KMS-11 (cell line): ENCODE results near the gene AIRE.

Experiments
- H2AFZ ChIP-seq: fragments of 200-600 bp; sonication (generic); 2 replicates; pipeline ENCODE4 v1.6.1; 2016; ENCODE audit warnings: antibody characterized with exemption, mixed run types, low read depth
- H3K27ac ChIP-seq: fragments of 200-600 bp; sonication (generic); 2 replicates; pipeline ENCODE4 v1.6.1; 2016; ENCODE audit warnings: mild to moderate bottlenecking, mixed run types
- H3K27me3 ChIP-seq: fragments of 200-600 bp; sonication (generic); 2 replicates; pipeline ENCODE4 v1.6.1; 2017; ENCODE audit warnings: mild to moderate bottlenecking, low read depth, mixed run types, moderate library complexity; ENCODE audit not compliant: insufficient read depth
- H3K36me3 ChIP-seq: fragments of 200-600 bp; sonication (generic); 2 replicates; pipeline ENCODE4 v1.6.1; 2017; ENCODE audit warnings: mild to moderate bottlenecking, mixed run types; ENCODE audit not compliant: insufficient read depth
- H3K4me1 ChIP-seq: fragments of 200-600 bp; sonication (generic); 2 replicates; pipeline ENCODE4 v1.6.1; 2016; ENCODE audit warnings: mild to moderate bottlenecking, low read depth, mixed run types; ENCODE audit not compliant: poor library complexity, severe bottlenecking
- H3K4me2 ChIP-seq: fragments of 200-600 bp; sonication (generic); 2 replicates; pipeline ENCODE4 v1.7.0; 2016; ENCODE audit warnings: mild to moderate bottlenecking, mixed run types
- H3K4me3 ChIP-seq: fragments of 200-600 bp; sonication (generic); IDR thresholded peaks from 2 replicates; pipeline ENCODE4 v1.6.1; 2017; ENCODE audit warnings: low read depth, low read length, mixed read lengths; ENCODE audit not compliant: insufficient read depth
- H3K79me2 ChIP-seq: fragments of 200-600 bp; sonication (generic); 2 replicates; pipeline ENCODE4 v1.6.1; 2016; ENCODE audit warnings: low read depth, mixed run types; ENCODE audit not compliant: insufficient read depth
- H3K9ac ChIP-seq: fragments of 200-600 bp; sonication (generic); 2 replicates; pipeline ENCODE4 v1.6.1; 2016; ENCODE audit warnings: mild to moderate bottlenecking, mixed run types
- H4K20me1 ChIP-seq: fragments of 200-600 bp; sonication (generic); 2 replicates; pipeline ENCODE4 v1.6.1; 2016; ENCODE audit warnings: mild to moderate bottlenecking, mixed run types; ENCODE audit not compliant: insufficient read depth
- CTCF ChIP-seq: fragments of 200-600 bp; sonication (generic); conservative IDR thresholded peaks from 2 replicates; pipeline ENCODE4 v1.6.1; 2017; ENCODE audit warnings: low read depth, mild to moderate bottlenecking, antibody characterized with exemption, low read length, moderate library complexity, mixed read lengths

Gene AIRE

GRCh38 chr21:44298301-44298700 is 12.6 kb downstream of the AIRE start:
- H4K20me1 ChIP-seq, result no peaks in the 10 kb centered on the region
- H3K27me3 ChIP-seq, result no peaks in the 10 kb centered on the region
- peaks cover 30% of the 10 kb centered on the region for H3K79me2 ChIP-seq
- H3K27ac ChIP-seq, result peak overlapping the region; percentile 88
- no peaks in the 10 kb centered on the region for H3K36me3 ChIP-seq
- peak overlapping the region; percentile 48; the same call in 1 of the 2 replicates for H2AFZ ChIP-seq
- no peak overlapping the region for H3K4me3 ChIP-seq
- H3K4me2 ChIP-seq, result peak overlapping the region; percentile 40
- H3K9ac ChIP-seq, result peak overlapping the region; percentile 29; the same call in 1 of the 2 replicates
- H3K4me1 ChIP-seq, result peaks cover 52% of the 10 kb centered on the region
- peak; percentile 4; the same call in 1 of the 2 replicates for TF ChIP-seq CTCF

GRCh38 chr21:44299085-44299457 is 13.4 kb downstream of the AIRE start:
- H3K4me3 ChIP-seq, result no peak overlapping the region
- H3K27me3 ChIP-seq, result no peaks in the 10 kb centered on the region
- peak overlapping the region; percentile 88 for H3K27ac ChIP-seq
- no peak for TF ChIP-seq CTCF
- H3K4me2 ChIP-seq, result peak overlapping the region; percentile 86
- H2AFZ ChIP-seq, result peak overlapping the region; percentile 48; the same call in 1 of the 2 replicates
- H3K36me3 ChIP-seq, result no peaks in the 10 kb centered on the region
- no peaks in the 10 kb centered on the region for H4K20me1 ChIP-seq
- peak overlapping the region; percentile 77 for H3K9ac ChIP-seq
- peaks cover 52% of the 10 kb centered on the region for H3K4me1 ChIP-seq
- peaks cover 37% of the 10 kb centered on the region for H3K79me2 ChIP-seq

GRCh38 chr21:44299458-44300261 is 14.0 kb downstream of the AIRE start, which contains the start of gene PFKL:
Gene PFKL (plus strand): TSS chr21:44300053. CDS start chr21:44300106, 53 bp downstream.
- H3K4me1 ChIP-seq, result peaks cover 52% of the 10 kb centered on the region
- no peak within 1 kb of the TSS for H3K4me3 ChIP-seq
- H3K9ac ChIP-seq, result peak within 1 kb of the TSS; percentile 77
- peaks cover 39% of the 10 kb centered on the region for H3K79me2 ChIP-seq
- no peaks in the 10 kb centered on the region for H3K36me3 ChIP-seq
- TF ChIP-seq CTCF, result no peak
- no peaks in the 10 kb centered on the region for H3K27me3 ChIP-seq
- peak within 1 kb of the TSS; percentile 95 for H3K4me2 ChIP-seq
- H2AFZ ChIP-seq, result peak within 1 kb of the TSS; percentile 48; the same call in 1 of the 2 replicates
- H3K27ac ChIP-seq, result peak within 1 kb of the TSS; percentile 88
- H4K20me1 ChIP-seq, result no peaks in the 10 kb centered on the region

GRCh38 chr21:44300262-44300959 is 14.7 kb downstream of the AIRE start:
- no peak for TF ChIP-seq CTCF
- H3K9ac ChIP-seq, result peak overlapping the region; percentile 72

More at GRCh38 chr21:44300262-44300959, 14.7 kb downstream of the AIRE start:
- Histone ChIP-seq H3K36me3 (no peaks in the 10 kb centered on the region), H3K27ac (peak overlapping the region; percentile 61), H3K79me2 (peaks cover 39% of the 10 kb centered on the region), H4K20me1 (no peaks in the 10 kb centered on the region), H3K4me3 (no peak overlapping the region), H3K4me1 (peaks cover 51% of the 10 kb centered on the region), H3K4me2 (peak overlapping the region; percentile 95), H2AFZ (no peak overlapping the region), H3K27me3 (no peaks in the 10 kb centered on the region)
